ENCODE results near the gene GOLGB1. TPM values are rescaled to one million over a fixed set of nuclear protein-coding genes. Genes with fewer than 3 reads are reported as not detected.
"Not testable (repeated sequence)": the region's sequence is repeated elsewhere in the genome, so short reads cannot be mapped to it uniquely, and the experiment has no call there.

Gene GOLGB1, protein sequence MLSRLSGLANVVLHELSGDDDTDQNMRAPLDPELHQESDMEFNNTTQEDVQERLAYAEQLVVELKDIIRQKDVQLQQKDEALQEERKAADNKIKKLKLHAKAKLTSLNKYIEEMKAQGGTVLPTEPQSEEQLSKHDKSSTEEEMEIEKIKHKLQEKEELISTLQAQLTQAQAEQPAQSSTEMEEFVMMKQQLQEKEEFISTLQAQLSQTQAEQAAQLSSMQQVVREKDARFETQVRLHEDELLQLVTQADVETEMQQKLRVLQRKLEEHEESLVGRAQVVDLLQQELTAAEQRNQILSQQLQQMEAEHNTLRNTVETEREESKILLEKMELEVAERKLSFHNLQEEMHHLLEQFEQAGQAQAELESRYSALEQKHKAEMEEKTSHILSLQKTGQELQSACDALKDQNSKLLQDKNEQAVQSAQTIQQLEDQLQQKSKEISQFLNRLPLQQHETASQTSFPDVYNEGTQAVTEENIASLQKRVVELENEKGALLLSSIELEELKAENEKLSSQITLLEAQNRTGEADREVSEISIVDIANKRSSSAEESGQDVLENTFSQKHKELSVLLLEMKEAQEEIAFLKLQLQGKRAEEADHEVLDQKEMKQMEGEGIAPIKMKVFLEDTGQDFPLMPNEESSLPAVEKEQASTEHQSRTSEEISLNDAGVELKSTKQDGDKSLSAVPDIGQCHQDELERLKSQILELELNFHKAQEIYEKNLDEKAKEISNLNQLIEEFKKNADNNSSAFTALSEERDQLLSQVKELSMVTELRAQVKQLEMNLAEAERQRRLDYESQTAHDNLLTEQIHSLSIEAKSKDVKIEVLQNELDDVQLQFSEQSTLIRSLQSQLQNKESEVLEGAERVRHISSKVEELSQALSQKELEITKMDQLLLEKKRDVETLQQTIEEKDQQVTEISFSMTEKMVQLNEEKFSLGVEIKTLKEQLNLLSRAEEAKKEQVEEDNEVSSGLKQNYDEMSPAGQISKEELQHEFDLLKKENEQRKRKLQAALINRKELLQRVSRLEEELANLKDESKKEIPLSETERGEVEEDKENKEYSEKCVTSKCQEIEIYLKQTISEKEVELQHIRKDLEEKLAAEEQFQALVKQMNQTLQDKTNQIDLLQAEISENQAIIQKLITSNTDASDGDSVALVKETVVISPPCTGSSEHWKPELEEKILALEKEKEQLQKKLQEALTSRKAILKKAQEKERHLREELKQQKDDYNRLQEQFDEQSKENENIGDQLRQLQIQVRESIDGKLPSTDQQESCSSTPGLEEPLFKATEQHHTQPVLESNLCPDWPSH (N-terminal part only)
- 23.2 and 23.6 TPM in 2 replicates for total RNA-seq

DNA sequence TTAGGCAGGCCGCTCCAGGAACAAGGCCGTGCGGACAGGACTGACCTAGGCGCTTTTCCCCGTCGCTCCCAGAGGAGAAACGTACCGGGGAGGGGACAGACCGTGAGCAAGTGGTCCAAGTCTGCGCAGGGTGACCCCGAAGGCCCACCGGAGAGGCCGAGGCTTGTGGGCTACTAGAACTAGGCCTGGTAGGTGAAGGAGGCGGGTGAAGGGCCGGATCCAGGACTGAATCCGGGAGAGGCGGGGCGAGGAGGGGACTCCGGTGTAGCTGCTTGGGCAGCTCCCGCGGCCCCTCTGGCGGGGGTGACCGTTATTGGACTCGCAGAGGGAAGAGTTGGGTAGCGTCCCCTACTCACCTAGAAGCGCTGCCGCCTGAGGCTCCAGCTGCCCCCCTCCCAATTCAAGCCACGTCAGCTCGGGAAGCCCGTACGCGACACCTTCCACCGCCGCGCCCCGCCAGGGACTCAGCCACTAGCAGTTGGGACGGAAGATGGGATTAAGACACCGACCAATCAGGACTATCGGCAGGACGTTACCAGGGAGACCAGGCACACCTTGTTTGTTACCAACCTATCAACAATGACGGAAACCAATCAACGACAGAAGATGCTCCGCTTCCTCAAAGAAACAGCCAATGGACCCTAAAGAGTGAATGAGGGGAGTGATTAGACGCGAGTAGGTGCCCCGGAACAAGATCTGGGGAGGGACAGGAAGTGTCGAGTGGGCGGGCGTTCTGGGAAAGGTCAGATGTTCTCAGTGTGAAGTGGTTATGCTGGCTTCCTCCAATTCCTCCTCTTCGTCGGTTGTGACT, at the start of gene GOLGB1:
Gene GOLGB1 (minus strand): TSS at position 466 of the 811 bp plus-strand sequence. CDS start 18,770 bp downstream, outside the sequence.
- H3K4me1 Mint-ChIP-seq (ENCODE audit: low read depth) = peaks cover 5% of the 10 kb centered on the region
- no peaks in the 10 kb centered on the region for H3K36me3 Mint-ChIP-seq (ENCODE audit: low read depth)
- peak; percentile 89 for DNase-seq (ENCODE audit: low spot score)
- no peaks in the 10 kb centered on the region for H3K9me3 Mint-ChIP-seq
- no peak within 1 kb of the TSS for H3K4me3 Mint-ChIP-seq
- peaks cover 12% of the 10 kb centered on the region for H3K27me3 Mint-ChIP-seq (ENCODE audit: insufficient read depth)
- intact Hi-C loops (cut with micrococcal nuclease) = loop anchor here (1.0 to 10.0 kb wide), 13 partner anchors 14 to 1655 kb away; partner anchors contain the start of genes EAF2, FAM162A, GSK3B and HCLS1
- H3K27ac Mint-ChIP-seq = no peak within 1 kb of the TSS

DNA sequence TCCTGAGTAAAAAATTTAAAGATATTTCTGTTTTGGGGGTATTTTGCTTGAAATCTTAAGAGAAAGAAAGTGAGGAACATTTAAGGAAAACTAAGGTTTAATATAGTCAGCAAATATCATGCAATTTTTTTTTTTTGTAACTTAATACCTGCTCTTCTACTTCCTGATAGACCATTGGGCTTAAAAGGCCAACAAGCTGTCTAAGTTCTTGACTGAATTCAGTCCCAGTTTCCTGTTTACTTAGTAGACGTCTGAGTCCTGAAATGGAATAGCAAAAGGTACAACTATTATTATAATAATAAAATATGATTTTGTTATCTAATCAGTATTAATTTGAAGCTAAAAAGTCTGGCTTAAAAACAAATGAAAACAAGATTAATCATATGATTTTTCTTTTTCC, 47.4 kb upstream of the GOLGB1 start:
- intact Hi-C loops (cut with micrococcal nuclease) = no loop called here
- no peak overlapping the region for H3K27ac Mint-ChIP-seq
- no peak overlapping the region for H3K4me3 Mint-ChIP-seq
- peaks cover 12% of the 10 kb centered on the region for H3K4me1 Mint-ChIP-seq (ENCODE audit: low read depth)
- H3K27me3 Mint-ChIP-seq (ENCODE audit: insufficient read depth) = no peaks in the 10 kb centered on the region
- H3K9me3 Mint-ChIP-seq = no peaks in the 10 kb centered on the region
- peaks cover 32% of the 10 kb centered on the region for H3K36me3 Mint-ChIP-seq (ENCODE audit: low read depth)
- DNase-seq (ENCODE audit: low spot score) = no peak

DNA sequence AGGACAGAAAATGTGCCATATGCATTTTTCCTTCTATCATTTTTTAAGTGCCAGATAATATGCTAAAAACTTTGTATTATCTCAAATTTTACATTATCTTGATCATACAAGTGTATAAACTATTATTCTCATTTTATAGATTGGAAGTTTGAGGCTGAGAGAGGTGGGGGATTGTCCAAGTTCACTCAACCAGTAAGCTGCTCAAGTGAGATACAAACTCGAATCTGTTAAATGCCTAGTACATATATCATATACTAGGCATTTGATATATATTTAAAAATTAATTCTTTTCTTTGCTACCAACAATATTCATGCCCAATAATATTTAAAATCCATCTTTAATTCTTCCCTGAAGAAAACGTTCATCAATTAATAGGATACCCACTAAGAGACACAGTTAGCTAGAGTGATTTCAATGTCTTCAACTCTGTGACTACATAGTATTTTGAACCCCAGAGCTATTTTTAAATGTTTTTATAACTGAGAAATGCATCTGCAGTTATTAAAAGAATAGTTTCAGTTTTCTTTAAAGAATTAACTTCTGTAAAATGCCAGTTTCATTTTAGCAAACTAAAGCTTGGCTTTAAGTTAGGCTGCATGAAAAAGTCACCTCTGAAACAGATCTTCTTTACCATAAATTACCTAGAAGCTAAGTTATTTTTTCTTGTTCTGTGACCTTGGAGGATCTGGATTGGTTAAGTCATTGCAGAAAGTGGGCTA, 44.9 kb upstream of the GOLGB1 start:
- DNase-seq (ENCODE audit: low spot score) = no peak
- intact Hi-C loops (cut with micrococcal nuclease) = no loop called here
- Mint-ChIP-seq H3K4me3 (no peak overlapping the region), H3K36me3 (ENCODE audit: low read depth) (peaks cover 33% of the 10 kb centered on the region), H3K27me3 (ENCODE audit: insufficient read depth) (no peaks in the 10 kb centered on the region), H3K9me3 (no peaks in the 10 kb centered on the region), H3K4me1 (ENCODE audit: low read depth) (no peaks in the 10 kb centered on the region), H3K27ac (no peak overlapping the region)

DNA sequence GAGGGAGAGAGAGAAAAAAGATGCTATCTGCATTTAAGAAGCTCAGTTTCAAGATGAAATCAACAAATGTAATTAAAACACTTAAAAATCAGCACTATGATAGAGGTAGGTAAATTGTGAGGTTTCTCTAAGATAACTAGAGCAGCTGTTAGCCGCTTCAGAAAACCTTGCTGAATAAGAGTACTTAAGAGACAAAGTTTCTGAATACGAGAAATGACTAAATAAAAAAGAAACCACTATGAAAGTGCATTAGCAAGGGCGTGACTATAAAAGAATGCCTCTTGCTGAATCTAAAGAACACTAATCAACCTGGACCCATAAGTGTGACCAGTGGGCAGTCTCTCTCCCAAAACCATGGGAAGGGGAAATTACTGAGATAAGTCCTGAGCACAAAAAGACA, 43.5 kb upstream of the GOLGB1 start:
- intact Hi-C loops (cut with micrococcal nuclease) = no loop called here
- no peaks in the 10 kb centered on the region for H3K27me3 Mint-ChIP-seq (ENCODE audit: insufficient read depth)
- H3K9me3 Mint-ChIP-seq = no peaks in the 10 kb centered on the region
- no peak overlapping the region for H3K4me3 Mint-ChIP-seq
- DNase-seq (ENCODE audit: low spot score) = no peak
- peaks cover 46% of the 10 kb centered on the region for H3K36me3 Mint-ChIP-seq (ENCODE audit: low read depth)
- no peak overlapping the region for H3K27ac Mint-ChIP-seq
- no peaks in the 10 kb centered on the region for H3K4me1 Mint-ChIP-seq (ENCODE audit: low read depth)

DNA sequence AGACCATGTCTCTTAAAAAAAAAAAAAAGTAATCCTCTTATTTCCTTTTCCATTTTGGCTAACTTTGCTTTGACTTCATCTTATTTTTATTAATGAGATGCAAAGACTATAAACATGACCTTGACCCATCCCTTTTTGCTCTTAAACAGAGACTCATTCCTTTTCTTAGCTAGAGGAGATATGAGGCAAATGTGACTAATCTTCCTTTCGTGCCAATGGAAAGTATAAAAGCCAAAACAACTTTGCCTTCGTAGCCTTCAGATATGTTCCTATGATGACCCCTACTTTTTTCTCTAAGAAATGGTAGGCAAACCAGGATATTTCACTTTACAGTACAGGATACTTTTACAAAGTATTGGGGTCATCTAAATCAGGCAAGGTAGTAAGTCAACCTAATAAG, 36.9 kb upstream of the GOLGB1 start:
- intact Hi-C loops (cut with micrococcal nuclease) = no loop called here
- no peak overlapping the region for H3K4me3 Mint-ChIP-seq
- no peak overlapping the region for H3K27ac Mint-ChIP-seq
- no peaks in the 10 kb centered on the region for H3K27me3 Mint-ChIP-seq (ENCODE audit: insufficient read depth)
- H3K9me3 Mint-ChIP-seq = no peaks in the 10 kb centered on the region
- H3K36me3 Mint-ChIP-seq (ENCODE audit: low read depth) = peaks cover 50% of the 10 kb centered on the region
- no peaks in the 10 kb centered on the region for H3K4me1 Mint-ChIP-seq (ENCODE audit: low read depth)
- DNase-seq (ENCODE audit: low spot score) = no peak

DNA sequence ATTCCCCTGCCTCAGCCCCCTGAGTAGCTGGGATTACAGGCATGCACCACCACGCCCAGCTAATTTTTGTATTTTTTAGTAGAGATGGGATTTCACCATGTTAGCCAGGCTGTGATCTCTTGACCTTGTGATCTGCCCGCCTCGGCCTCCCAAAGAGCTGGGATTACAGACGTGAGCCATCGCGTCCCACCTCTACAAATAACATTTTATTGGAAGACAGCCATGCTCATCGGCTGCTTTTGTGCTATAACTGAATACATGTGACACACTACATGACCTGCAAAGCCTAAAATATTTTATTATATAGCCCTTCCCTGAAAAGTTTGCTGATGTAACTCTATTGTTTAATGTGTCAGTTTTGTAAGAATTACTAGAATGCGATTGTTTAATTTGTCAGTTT, 33.2 kb upstream of the GOLGB1 start:
- intact Hi-C loops (cut with micrococcal nuclease); H3K4me1 Mint-ChIP-seq (ENCODE audit: low read depth); H3K9me3 Mint-ChIP-seq; H3K27me3 Mint-ChIP-seq (ENCODE audit: insufficient read depth); H3K27ac Mint-ChIP-seq; H3K4me3 Mint-ChIP-seq; DNase-seq (ENCODE audit: low spot score): not testable (repeated sequence)
- peaks cover 48% of the 10 kb centered on the region for H3K36me3 Mint-ChIP-seq (ENCODE audit: low read depth)

DNA sequence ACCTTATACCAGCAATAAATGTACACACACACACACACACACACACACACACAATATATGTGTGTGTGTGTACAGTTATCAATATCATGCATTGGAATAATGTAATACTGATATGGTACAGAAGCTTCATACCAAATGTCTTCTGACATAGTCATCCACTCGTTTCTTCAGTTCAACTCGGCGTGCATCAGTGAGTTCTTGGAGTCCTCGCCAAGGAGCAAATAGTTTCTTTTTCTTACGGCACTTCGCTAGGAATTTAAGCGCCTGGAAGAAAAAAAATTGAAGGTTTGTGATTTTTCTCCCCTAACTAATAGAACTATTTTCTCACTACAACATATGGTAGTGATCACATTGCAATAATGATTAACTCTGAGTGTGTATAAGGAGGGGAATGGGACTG, 32.1 kb upstream of the GOLGB1 start:
- Mint-ChIP-seq H3K9me3 (no peaks in the 10 kb centered on the region), H3K27me3 (ENCODE audit: insufficient read depth) (no peaks in the 10 kb centered on the region), H3K4me3 (no peak overlapping the region), H3K4me1 (ENCODE audit: low read depth) (no peaks in the 10 kb centered on the region), H3K27ac (no peak overlapping the region), H3K36me3 (ENCODE audit: low read depth) (peaks cover 45% of the 10 kb centered on the region)
- DNase-seq (ENCODE audit: low spot score) = no peak
- intact Hi-C loops (cut with micrococcal nuclease) = no loop called here

DNA sequence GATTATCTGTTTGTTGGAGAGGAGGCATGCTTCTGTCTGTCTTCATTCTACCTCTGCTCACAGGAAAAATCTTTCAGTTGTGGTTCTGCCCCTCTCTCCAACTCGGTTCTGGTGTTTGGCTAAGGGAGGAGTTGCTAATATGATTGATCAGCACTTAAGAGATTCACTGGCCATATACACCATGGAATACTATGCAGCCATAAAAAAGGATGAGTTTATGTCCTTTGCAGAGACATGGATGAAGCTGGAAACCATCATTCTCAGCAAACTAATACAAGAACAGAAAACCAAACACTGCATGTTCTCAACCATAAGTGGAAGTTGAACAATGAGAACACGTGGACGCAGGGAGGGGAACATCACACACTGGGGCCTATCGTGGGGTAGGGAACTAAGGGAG, 25.6 kb upstream of the GOLGB1 start:
- intact Hi-C loops (cut with micrococcal nuclease); DNase-seq (ENCODE audit: low spot score): not testable (repeated sequence)

DNA sequence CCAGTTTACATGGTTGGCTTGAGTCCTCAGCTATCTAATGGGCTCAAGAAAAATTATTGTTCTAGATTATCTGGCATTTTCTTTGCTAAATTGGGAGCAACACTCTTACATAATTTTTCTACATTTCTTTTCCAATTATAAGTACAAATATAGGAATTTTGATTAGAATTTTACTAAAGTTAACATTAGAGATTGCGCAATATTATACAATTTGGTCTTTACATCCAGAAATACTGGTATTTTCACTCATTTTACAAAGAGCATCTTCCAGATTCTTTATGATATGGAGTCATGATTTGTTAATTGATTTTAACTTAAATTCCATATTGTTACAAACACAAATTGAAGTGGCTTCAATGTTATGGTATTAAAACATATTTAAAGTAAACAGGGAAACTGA, 19.7 kb upstream of the GOLGB1 start:
- DNase-seq (ENCODE audit: low spot score) = no peak
- intact Hi-C loops (cut with micrococcal nuclease) = no loop called here
- H3K36me3 Mint-ChIP-seq (ENCODE audit: low read depth) = peaks cover 31% of the 10 kb centered on the region
- no peak overlapping the region for H3K4me3 Mint-ChIP-seq
- no peaks in the 10 kb centered on the region for H3K9me3 Mint-ChIP-seq
- H3K4me1 Mint-ChIP-seq (ENCODE audit: low read depth) = no peaks in the 10 kb centered on the region
- no peak overlapping the region for H3K27ac Mint-ChIP-seq
- H3K27me3 Mint-ChIP-seq (ENCODE audit: insufficient read depth) = peaks cover 4% of the 10 kb centered on the region

More for the DNA sequence above, 25.6 kb upstream of the GOLGB1 start:
- not testable (repeated sequence) for H3K4me3 Mint-ChIP-seq; H3K27me3 Mint-ChIP-seq (ENCODE audit: insufficient read depth); H3K27ac Mint-ChIP-seq; H3K9me3 Mint-ChIP-seq; H3K4me1 Mint-ChIP-seq (ENCODE audit: low read depth)
- H3K36me3 Mint-ChIP-seq (ENCODE audit: low read depth) = peaks cover 51% of the 10 kb centered on the region

DNA sequence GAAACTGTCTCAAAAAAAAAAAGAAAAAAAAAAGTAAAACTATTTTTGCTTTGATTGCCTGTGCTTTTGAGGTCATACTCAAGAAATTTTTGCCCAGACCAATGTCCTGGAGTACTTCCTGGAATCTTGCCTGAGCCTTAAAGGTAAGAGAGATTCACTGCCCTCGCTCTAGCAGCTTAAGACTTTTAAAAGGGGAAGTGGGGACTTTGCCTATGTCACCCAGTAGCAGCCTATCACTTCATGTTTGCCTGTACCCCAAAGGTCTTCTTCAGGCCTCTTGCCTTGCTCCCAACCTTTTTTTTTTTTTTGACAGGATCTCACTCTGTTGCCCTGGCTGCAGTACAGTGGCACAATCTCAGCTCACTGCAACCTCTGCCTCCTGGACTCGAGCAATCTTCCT, 18.9 kb upstream of the GOLGB1 start:
- H3K4me1 Mint-ChIP-seq (ENCODE audit: low read depth) = no peaks in the 10 kb centered on the region
- H3K36me3 Mint-ChIP-seq (ENCODE audit: low read depth) = peaks cover 24% of the 10 kb centered on the region
- H3K9me3 Mint-ChIP-seq = no peaks in the 10 kb centered on the region
- no peak overlapping the region for H3K4me3 Mint-ChIP-seq
- no peak for DNase-seq (ENCODE audit: low spot score)
- intact Hi-C loops (cut with micrococcal nuclease) = no loop called here
- H3K27ac Mint-ChIP-seq = no peak overlapping the region
- peaks cover 4% of the 10 kb centered on the region for H3K27me3 Mint-ChIP-seq (ENCODE audit: insufficient read depth)

DNA sequence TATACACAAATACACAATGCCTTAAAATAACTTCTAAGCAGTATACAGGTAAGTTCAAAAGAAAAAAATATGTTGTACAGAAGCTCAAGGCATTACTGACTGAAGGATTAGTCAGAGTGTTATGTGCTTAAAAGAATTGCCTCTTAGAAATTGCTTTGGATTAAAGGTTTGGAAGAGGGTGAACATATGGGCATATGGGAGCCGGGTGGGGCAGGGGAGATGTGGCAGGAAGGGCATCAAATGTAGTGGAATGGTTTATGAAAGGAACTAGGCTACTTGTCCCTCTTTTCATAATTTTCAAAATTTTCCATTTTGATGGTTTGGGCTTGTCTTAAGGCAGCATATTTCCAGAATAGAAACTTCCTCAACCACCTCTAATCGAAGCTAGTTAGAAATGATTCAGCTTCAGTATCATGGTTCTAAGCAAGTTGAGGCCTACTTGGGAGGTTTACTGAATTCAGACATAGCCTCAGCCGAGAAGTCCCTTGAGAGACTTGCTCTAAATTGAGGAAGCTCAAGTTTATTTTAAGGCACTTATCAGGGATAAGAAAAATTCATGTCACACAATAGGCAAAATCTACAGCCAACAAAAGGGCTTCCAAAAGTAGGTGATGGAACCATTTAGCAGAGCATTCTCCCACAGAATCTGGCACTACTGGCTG, 10.1 kb upstream of the GOLGB1 start:
- Mint-ChIP-seq H3K4me1 (ENCODE audit: low read depth) (no peaks in the 10 kb centered on the region), H3K36me3 (ENCODE audit: low read depth) (no peaks in the 10 kb centered on the region), H3K9me3 (no peaks in the 10 kb centered on the region), H3K27ac (no peak overlapping the region), H3K4me3 (no peak overlapping the region), H3K27me3 (ENCODE audit: insufficient read depth) (peaks cover 18% of the 10 kb centered on the region)
- no peak for DNase-seq (ENCODE audit: low spot score)
- intact Hi-C loops (cut with micrococcal nuclease) = no loop called here
